Renal cortex interstitium (tissue), 11 donors: ENCODE results near the gene USP2. TPM values are rescaled to one million over a fixed set of nuclear protein-coding genes. Genes with fewer than 3 reads are reported as not detected.
A peak's percentile ranks its signal among the peaks of the same experiment; 100 is the strongest.

Source experiments
- DNase-seq, 11 donors: peaks; one replicate each; pipeline ENCODE4 v3.0.0-alpha.2; 2013; ENCODE audit warnings: low read depth in 9 of 11, low spot score in 4 of 11; ENCODE audit errors: extremely low read depth in 1 of 11
- polyA plus RNA-seq, 3 donors: library from polyadenylated mRNA; unstranded; fragments of 120-200 nt; gene quantifications; one replicate each; pipeline ENCODE4 v1.2.1, GENCODE V29; 2013; ENCODE audit not compliant: insufficient read length in 3 of 3

Gene USP2
- polyA plus RNA-seq, 3 donors = 9.3 to 14.2 (median 11.1) TPM

DNA sequence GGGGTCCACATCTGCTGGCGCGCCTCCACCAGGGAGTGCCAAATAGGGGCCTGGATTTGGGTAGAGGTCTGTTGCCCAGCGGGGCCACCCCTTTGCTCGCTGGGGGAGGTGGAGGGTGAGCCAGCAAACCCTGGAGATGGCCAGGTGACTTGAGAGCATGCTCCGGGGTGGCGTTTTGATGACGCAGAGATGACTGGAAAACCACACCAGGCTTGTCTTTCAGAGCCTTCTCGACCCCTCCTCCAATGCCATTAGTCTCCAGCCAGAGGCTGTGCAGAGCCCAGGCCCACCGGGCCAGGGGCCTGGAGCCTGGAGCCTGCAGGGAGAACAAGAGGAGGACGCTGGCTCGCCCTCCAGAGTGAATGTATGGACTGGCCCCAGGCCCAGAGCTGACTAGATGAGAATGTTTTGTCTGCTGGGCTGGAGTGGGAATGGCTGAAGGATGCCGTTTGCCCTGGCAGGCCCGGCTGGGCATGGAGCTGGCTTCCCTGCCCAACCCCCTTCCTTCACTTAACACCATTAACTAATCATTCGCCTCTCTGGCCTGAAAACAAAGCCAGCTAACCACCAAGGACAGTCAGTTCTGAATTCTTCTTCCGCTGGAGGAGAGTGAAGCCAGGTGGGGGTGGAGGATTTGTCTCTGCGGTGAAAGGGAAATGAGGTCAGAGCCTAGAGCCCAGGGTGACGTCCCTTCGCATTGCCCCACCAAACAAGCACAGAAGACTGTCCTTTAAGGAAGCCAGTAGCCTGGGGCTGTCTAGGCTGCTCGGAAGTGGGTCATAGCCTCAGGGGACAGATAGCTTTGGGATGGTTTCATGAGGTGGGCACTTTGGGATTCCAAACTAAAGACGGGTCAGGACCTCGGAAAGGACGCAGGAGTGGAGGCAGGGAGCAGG is 63.0 kb downstream of the USP2 start:
- DNase-seq = no peak

- DNase-seq = no peak
Measured at GRCh38 chr11:119317592-119318239, 63.8 kb downstream of the USP2 start.

- DNase-seq = peak in 1 of 11 donors; percentile 38
Measured at GRCh38 chr11:119316729-119317591, 64.5 kb downstream of the USP2 start, which contains the start of gene MCAM. MCAM (minus strand) TSS chr11:119317130; CDS start chr11:119317101, 29 bp downstream.

DNA sequence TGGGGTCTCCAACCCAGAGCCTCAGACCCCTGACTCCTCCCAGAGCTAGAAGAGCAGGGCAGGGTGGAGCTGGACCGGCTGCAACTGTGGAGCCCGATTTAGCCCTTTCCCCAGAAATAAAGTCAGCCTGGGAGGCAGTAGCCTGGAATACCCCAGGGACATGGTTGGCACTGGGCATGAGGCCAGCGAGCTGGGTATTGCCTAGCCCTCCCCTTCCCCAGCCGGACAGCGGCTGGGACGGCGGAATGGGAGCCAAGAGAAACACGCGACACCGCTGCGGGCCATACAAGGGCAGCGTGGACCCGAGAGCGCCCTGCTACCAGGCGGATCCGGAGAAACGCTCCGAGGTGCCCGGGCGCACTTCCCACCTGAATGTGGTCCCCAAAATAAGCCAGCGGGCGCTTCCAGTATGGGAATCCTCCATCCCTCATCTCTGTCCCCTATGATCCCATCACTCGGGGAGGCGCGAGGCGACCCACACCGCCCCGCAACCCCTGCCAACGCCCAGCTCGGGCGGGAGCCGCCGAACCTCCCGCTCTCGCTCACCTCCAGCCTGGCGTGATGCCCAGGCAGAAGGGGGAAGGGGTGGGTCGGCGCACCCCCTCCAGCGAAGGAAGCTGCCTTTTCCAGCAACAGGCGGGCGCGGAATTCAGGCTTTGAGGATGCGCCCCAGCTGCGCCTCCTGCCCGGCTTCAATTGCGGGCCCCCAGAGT is 65.3 kb downstream of the USP2 start:
- DNase-seq = no peak

DNA sequence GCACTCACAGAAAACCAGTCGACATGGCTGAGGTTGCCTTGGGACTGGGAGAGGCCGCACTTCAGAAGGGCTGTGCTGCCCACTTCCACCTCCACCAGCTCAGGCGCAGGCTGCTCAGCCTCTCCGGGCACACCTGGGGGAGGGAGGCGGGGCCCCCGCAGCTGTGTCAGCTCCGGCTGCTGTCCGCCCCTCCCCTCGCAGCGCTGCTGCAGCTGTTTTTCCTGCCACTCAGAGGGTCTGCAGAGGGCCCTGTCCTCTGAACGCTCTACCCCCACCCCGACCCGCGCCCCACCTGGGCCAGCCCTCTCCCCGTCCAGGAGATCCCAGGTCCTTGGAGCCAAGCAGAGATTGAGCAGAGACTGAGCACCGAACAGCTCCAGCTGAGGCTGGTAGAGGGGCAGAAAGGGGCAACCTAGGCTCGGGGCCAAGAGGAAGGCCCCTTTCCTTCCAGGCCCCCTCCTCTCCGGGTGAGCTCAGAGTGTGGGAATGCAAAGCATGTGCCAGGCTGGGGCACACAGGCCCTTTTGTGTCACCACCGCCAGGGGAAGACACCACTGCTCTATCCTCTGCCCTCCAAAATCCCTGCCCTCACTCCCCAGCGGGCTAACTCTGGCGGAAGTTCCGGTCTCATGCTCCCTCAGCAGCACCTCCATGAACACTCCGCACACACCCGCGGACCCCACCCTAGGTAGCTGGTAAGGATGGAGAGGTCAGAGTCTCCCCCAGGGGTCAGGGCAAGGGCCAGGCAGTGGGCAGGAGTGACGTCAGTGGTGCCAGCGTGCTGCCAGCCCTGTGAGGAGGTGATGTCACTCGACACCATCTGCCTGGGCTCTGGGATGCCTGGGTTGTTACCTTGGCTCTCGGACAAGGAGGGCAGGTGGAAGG is 66.1 kb downstream of the USP2 start:
- DNase-seq = no peak

DNA sequence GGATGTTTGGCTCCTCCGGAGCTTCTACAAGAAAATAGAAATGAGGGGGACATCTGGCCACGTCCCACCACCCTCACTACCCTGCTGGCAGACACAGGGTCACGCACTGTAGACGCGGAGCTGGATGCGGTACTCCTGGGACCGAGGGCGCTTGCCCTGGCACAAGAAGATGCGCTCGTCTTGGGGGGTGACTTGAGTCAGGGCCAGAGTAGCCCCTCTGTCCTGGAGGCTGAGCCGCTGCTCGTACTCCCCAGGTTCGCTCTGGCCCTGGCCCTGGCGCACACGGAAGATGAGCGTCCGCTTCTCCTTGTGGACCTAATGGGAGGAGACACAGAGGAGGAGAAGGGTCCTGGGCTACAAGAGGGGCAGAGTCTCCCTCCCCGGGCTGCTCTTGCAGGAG is 66.8 kb downstream of the USP2 start:
- DNase-seq = no peak

GRCh38 chr11:119310682-119311052 is 70.8 kb downstream of the USP2 start:
- no peak for DNase-seq

DNA sequence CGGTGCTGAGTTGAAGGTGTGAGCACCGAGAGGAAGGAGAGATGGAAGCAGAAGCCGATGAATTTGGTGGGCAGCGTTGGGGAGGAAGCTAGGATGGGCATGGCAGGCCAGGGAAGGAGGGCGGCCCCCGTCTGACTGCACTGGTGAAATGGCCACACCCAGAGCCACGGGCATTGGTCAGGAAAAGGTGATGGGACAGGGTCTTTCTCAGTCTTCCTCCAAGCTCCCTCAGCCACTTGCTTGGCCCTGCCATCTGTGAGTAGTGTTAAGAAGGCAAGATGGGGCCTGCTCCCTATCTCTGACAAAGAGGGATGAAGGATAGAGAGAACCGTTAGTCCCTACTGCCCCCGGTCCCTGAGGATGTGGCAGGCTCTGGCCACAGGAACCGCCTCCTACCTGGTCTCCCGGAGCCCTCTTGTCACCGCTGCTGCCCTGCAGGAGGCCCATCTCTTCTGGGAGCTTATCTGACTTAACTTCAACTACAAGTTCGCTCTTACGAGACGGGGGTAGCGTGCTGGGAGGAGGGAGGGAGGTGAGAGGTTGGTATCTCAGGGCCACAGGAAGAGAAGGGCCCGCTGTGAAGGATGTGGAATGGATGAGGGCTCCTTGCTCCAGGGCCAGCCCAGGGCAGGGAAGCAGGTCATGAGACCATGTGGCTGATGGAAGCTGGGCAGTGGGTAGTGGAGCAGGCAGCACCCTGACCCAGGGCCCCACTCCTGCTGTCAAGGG is 71.4 kb downstream of the USP2 start:
- no peak for DNase-seq

- DNase-seq = no peak
Measured at GRCh38 chr11:119309411-119309810, 72.1 kb downstream of the USP2 start.

GRCh38 chr11:119307974-119308373 is 73.5 kb downstream of the USP2 start:
- DNase-seq = no peak

GRCh38 chr11:119307219-119307618 is 74.3 kb downstream of the USP2 start:
- no peak for DNase-seq

- no peak for DNase-seq
Measured at GRCh38 chr11:119306373-119306890, 75.1 kb downstream of the USP2 start.

DNA sequence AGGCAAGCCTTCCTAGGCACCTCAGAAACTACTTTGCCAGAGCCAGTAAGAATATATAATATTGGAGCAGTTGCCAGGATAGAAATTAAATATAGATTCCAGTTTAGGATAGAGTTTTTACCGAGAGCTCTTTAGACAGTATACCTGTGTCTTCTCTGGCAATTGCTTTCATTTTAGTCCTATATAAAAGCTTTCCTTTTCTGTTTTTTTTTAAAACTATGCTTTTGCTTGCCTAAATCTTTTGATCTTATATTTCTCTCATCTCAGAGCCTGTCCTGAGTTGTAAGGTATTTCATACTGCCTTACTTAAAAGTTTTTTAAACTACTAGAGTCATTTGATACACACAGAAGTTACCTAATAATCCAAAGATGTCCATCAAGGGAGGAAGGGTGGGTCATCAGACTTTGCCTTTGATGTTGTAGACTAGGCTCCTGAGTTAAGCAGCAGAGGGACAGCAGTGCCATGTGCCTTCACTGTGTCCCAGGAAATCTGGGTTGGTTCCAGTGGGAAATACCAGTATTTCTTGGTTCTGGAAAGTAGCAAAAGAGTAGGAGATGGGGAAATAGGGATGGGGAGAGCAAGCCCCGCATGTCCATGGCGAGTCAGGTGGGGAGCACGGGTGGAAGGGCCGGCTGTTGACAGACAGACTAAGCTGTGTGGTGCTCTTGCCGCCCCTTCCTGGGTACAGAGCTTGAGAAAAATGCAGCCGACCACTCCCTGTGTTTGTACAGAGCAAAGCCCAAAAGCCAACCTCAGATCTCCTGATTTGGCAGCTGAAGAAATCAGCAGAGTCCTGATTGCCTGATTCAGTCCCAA is 75.7 kb downstream of the USP2 start:
- no peak for DNase-seq
